Esophagus muscularis mucosa (tissue), 4 donors: Measurements from ENCODE around the gene LUZP1.

Experiments
- CTCF ChIP-seq, 3 experiments: fragments of 200-600 bp in 2 of 3; fragments of 450-650 bp in 1 of 3; sonication (generic) in 2 of 3; IDR thresholded peaks; one replicate each; pipeline ENCODE4 v1.5.1; 2017 to 2019; ENCODE audit warnings: antibody characterized with exemption in 3 of 3, mild to moderate bottlenecking in 2 of 3, moderate library complexity in 1 of 3
- EP300 ChIP-seq: sonication (generic); formaldehyde crosslinking; IDR thresholded peaks from one replicate; pipeline ENCODE4 v1.6.1; 2017; ENCODE audit warnings: antibody characterized with exemption
- POLR2A ChIP-seq: fragments of 450-650 bp; IDR thresholded peaks from one replicate; pipeline ENCODE4 v1.6.1; 2017; ENCODE audit warnings: antibody characterized with exemption, moderate library complexity, mild to moderate bottlenecking, low read depth
- POLR2AphosphoS5 ChIP-seq, 2 donors: sonication (generic); formaldehyde crosslinking; IDR thresholded peaks; one replicate each; pipeline ENCODE4 v1.6.1; 2017; ENCODE audit warnings: antibody characterized with exemption in 2 of 2

GRCh38 chr1:23185381-23185780 lies 16.7 kb upstream of the LUZP1 start:
- TF ChIP-seq POLR2A (no peak), CTCF (IDR thresholded peaks at IDR 0.05) (no peak), POLR2AphosphoS5 (IDR thresholded peaks at IDR 0.05) (no peak), EP300 (no peak)
